GM11168 (cell line): Measurements from ENCODE around the gene TFAP2E.
"Not testable (repeated sequence)": the region's sequence is repeated elsewhere in the genome, so short reads cannot be mapped to it uniquely, and the experiment has no call there.

Source experiments
- in situ Hi-C: fragments of 300-500 bp; cut with MboI; formaldehyde crosslinking; loops from one replicate; pipeline ENCODE4 v1.12.0; 2022; ENCODE audit warnings: low sequenced_read_pairs; ENCODE audit not compliant: unreplicated experiment

The TFAP2E gene

GRCh38 chr1:35570589-35571137 is 2.5 kb upstream of the TFAP2E start:
- in situ Hi-C loops = loop anchor here (10.0 kb wide), 1 partner anchor 144 kb away; the partner anchor contains the start of gene C1orf216

- in situ Hi-C loops = loop anchor here (10.0 kb wide), 1 partner anchor 144 kb away; the partner anchor contains the start of gene C1orf216
Observed at GRCh38 chr1:35571263-35571662, 1.9 kb upstream of the TFAP2E start.

- in situ Hi-C loops = loop anchor here (10.0 kb wide), 1 partner anchor 143 kb away; the partner anchor contains the start of gene C1orf216
Observed at GRCh38 chr1:35572296-35572695, 818 bp upstream of the TFAP2E start.

- in situ Hi-C loops = loop anchor here (10.0 kb wide), 1 partner anchor 141 kb away; the partner anchor contains the start of gene C1orf216
Observed at GRCh38 chr1:35574125-35574654, 1.1 kb downstream of the TFAP2E start.

- in situ Hi-C loops = loop anchor here (10.0 kb wide), 1 partner anchor 140 kb away; the partner anchor contains the start of gene C1orf216
Observed at GRCh38 chr1:35574655-35575415, 1.7 kb downstream of the TFAP2E start.

GRCh38 chr1:35575416-35575958 is 2.4 kb downstream of the TFAP2E start:
- in situ Hi-C loops = loop anchor here (10.0 kb wide), 1 partner anchor 139 kb away; the partner anchor contains the start of gene C1orf216

- in situ Hi-C loops = loop anchor here (10.0 kb wide), 1 partner anchor 139 kb away; the partner anchor contains the start of gene C1orf216
Observed at GRCh38 chr1:35576061-35576765, 3.1 kb downstream of the TFAP2E start.

- in situ Hi-C loops = loop anchor here (10.0 kb wide), 1 partner anchor 138 kb away; the partner anchor contains the start of gene C1orf216
Observed at GRCh38 chr1:35576766-35577070, 3.6 kb downstream of the TFAP2E start.

- in situ Hi-C loops = loop anchor here (10.0 kb wide), 1 partner anchor 137 kb away; the partner anchor contains the start of gene C1orf216
Observed at GRCh38 chr1:35577071-35577998, 4.2 kb downstream of the TFAP2E start.

GRCh38 chr1:35580949-35581388 is 7.9 kb downstream of the TFAP2E start:
- in situ Hi-C loops = no loop called here

GRCh38 chr1:35581621-35582020 is 8.5 kb downstream of the TFAP2E start:
- in situ Hi-C loops = not testable (repeated sequence)

GRCh38 chr1:35585281-35585680 is 12.2 kb downstream of the TFAP2E start:
- in situ Hi-C loops = no loop called here

GRCh38 chr1:35585805-35586204 is 12.7 kb downstream of the TFAP2E start:
- in situ Hi-C loops = not testable (repeated sequence)

- in situ Hi-C loops = no loop called here
Observed at GRCh38 chr1:35586808-35587207, 13.7 kb downstream of the TFAP2E start.

GRCh38 chr1:35587736-35588135 is 14.6 kb downstream of the TFAP2E start:
- in situ Hi-C loops = no loop called here

GRCh38 chr1:35588197-35588910 is 15.2 kb downstream of the TFAP2E start:
- in situ Hi-C loops = no loop called here

- in situ Hi-C loops = no loop called here
Observed at GRCh38 chr1:35589516-35590427, 16.7 kb downstream of the TFAP2E start.
